ENCODE measurements around the gene OLFM1.

The OLFM1 gene

DNA sequence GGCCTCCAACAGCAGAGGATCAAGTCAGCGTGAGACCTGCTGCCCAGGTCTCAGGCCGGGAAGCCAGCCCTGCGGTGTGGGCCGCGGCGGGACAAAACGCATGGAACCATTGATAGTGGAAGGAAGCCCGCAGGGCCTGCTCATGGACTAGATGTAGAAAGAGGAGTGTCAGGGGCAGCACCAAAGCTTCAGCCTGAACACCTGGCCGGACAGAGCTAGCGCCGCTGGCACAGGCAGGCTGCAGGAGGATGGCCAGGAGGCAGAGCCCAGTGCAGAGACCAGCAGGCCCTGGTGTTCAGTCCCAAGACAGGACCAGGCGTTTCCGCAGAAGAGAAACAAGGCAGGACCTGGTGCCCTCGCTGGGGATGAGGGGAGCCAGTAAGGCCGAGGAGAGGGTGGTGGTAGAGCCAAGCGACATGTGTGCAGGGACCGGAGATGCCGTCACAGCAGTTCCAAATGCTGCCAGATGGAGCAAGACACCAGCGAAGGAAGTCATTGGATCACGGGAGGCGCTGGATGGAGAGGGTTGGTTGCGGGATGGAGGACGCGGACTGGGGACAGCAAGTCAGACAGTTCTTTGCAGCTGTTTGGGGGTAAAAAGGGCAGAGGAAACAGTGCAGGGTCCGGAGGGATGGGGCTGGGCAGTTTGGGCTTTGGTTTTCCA lies 42.1 kb upstream of the OLFM1 start:
- H3K4me3 ChIP-seq (ENCODE audit: low read depth, low read length): no peak overlapping the region
- TF ChIP-seq, protein P1, sequence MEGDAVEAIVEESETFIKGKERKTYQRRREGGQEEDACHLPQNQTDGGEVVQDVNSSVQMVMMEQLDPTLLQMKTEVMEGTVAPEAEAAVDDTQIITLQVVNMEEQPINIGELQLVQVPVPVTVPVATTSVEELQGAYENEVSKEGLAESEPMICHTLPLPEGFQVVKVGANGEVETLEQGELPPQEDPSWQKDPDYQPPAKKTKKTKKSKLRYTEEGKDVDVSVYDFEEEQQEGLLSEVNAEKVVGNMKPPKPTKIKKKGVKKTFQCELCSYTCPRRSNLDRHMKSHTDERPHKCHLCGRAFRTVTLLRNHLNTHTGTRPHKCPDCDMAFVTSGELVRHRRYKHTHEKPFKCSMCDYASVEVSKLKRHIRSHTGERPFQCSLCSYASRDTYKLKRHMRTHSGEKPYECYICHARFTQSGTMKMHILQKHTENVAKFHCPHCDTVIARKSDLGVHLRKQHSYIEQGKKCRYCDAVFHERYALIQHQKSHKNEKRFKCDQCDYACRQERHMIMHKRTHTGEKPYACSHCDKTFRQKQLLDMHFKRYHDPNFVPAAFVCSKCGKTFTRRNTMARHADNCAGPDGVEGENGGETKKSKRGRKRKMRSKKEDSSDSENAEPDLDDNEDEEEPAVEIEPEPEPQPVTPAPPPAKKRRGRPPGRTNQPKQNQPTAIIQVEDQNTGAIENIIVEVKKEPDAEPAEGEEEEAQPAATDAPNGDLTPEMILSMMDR (IDR thresholded peaks at IDR 0.05; ENCODE audit: low read depth, low read length, missing control alignments): no peak
- no peak for DNase-seq (ENCODE audit: low read depth)

DNA sequence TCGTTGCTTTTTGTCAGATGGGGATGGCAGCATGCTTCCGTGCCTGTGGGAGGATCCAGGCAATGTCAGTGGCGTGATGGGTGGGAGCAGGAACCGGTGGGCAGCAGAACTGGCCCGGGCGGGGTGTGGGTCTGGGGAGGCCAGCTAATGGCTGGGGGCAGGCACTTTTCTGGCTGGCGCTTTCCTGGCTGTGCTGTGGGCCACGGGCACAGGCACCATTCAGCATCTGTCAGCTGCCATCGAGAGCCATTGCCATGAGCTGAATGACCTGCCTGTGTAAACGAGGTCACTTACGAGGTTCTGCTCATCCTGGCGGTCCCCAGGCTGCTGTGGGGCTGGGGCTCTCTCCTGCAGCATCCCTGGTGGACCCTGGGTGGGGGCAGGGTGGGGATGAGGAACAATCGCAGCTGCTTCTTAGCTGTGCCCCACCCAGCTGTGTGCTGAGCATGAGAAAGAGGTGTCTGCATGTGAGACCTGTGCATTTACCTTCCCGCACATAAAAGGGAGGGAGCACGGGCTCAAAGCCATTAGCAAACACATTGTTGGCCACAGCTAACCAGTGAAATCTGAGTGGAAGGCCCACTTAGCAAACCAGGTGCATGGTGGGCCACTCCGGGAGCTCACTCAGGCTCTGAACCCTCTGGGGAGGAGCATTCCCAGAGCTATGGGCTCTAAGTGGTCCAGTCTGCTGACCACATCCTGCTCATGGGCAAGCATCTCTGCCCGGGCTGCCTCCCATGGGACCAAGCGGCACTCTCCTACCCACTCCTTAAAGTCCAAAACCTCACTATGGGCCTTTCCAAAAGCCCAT lies 41.3 kb upstream of the OLFM1 start:
- TF ChIP-seq, protein P1 (IDR thresholded peaks at IDR 0.05; ENCODE audit: low read depth, low read length, missing control alignments): no peak
- no peak for DNase-seq (ENCODE audit: low read depth)

DNA sequence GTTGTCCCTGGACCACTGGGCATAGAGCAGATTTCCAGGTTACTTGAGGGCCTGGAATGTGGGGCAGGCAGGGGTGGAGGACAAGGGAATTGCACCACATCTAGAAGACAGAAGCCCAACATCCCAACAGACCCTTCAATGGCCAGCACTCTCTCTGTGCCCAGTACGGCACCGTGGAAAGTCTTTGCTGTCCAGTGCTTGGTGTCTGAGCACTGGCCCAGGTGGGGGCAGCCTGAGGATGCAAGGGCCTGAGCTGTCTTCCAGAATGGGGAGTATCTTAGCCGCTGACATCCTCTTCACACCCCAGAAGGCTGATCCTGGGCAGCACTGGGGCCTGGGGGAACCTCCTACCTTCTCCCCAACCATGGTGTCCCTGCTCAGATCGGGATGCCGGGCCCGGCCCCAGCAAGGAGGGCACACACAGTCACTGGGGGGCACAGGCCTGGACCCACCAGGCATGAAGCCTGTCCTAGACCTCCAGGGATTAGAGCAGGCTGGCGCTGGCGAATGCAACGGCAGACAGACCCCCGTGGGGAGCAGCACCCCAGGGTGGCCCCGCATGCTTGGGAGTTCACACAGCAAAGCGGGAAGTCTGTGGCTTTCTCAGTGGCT lies 40.6 kb upstream of the OLFM1 start:
- H3K4me3 ChIP-seq (ENCODE audit: low read depth, low read length): no peak overlapping the region
- DNase-seq (ENCODE audit: low read depth): no peak
- TF ChIP-seq, protein P1 (IDR thresholded peaks at IDR 0.05; ENCODE audit: low read depth, low read length, missing control alignments): no peak

More for the DNA sequence above, 41.3 kb upstream of the OLFM1 start:
- H3K4me3 ChIP-seq (ENCODE audit: low read depth, low read length): no peak overlapping the region

DNA sequence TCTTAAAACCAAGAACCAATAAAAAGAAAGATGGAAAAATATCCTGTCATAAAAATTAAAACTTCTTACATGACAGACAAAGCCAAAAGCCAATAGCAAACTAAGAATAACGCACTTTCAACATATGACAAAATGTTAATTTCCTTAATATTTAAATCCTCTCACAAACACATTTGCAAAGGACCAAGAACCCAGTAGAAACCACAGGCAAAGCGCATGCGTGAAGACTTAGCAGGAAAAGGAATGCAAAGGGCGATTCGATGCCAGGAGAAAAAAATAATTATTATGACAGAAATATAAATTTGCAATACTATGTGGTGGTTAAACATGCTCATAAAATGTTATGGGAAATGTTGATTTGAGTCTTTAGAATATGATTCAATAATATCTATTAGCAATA lies 39.9 kb upstream of the OLFM1 start:
- TF ChIP-seq, protein P1 (IDR thresholded peaks at IDR 0.05; ENCODE audit: low read depth, low read length, missing control alignments): no peak
- no peak overlapping the region for H3K4me3 ChIP-seq (ENCODE audit: low read depth, low read length)
- DNase-seq (ENCODE audit: low read depth): no peak

DNA sequence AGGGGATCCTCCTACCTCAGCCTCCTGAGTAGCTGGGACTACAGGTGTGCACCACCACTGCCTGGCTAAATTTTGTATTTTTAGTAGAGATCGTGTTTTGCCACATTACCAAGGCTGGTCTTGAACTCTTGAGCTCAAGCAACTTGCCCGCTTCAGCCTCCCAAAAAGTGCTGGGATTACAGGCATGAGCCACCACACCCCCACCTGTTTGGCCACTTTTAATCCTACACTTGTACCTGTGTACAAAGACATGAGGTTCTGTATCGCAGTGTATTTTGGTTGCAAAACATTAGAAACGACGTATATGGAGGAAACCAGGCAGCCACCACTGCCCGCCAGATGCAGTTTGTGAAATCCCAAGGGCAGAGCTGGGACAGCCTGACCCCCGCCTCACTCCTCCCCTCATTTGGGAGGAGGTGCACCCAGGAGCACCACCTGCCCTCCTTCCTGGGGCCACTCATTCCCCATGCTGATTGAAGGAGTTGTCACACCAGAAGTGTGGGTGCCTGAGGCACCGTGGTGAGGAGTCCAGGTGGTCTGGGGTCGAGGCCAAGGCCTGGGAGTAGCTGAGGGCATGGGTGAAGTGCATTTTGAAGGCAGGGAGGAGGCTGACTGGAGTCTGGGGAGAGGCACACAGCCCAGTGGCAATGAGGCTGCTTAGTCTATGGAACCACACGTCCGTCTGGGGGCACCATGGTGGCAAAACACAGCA lies 39.3 kb upstream of the OLFM1 start:
- DNase-seq (ENCODE audit: low read depth): no peak
- TF ChIP-seq, protein P1 (IDR thresholded peaks at IDR 0.05; ENCODE audit: low read depth, low read length, missing control alignments): no peak
- no peak overlapping the region for H3K4me3 ChIP-seq (ENCODE audit: low read depth, low read length)

DNA sequence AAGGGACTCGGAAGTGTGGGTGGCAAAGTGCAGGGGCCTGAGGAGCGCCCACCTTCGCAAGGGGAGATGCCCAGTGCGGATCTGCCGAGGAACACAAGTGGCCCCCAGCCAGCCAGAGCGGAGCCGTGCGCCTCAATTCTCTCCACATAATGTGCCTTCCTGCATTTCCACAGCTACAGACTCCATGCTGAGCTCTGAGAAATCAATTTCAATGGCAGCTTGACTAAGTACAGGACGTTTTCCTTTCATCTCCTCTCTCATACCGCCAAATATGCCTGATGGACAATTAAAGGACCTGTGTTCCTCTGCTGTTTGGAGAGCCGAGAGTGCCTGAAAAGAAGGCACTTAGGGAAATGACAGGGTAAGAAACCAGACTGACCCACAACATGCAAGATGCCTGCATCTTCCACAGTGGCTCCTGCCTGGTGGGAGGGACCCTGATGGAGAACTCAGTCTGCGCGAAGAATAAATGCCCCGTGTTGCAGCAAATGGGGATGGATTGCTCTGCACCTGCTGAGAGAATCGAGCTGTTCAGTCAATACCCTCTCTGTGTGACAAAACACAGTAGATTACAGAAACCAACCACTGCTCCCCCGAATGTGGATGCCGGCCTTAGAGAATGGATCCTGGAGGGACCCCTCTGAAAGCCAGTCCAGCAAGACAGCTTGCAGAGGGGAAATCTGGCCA lies 38.6 kb upstream of the OLFM1 start:
- no peak for DNase-seq (ENCODE audit: low read depth)
- TF ChIP-seq, protein P1 (IDR thresholded peaks at IDR 0.05; ENCODE audit: low read depth, low read length, missing control alignments): no peak
- H3K4me3 ChIP-seq (ENCODE audit: low read depth, low read length): no peak overlapping the region
